HG03558 (cell line): ENCODE data around the gene AGBL3.

Source experiments
- ATAC-seq: cut with Tn5 transposase; IDR thresholded peaks from one replicate; pipeline ENCODE4 v1.9.1; 2021; ENCODE audit warnings: moderate number of reproducible peaks; ENCODE audit not compliant: unreplicated experiment; ENCODE audit errors: extremely low read depth

The AGBL3 gene

GRCh38 chr7:135128931-135129330 is 142.6 kb downstream of the AGBL3 start:
- no peak for ATAC-seq

GRCh38 chr7:135129579-135129978 is 143.3 kb downstream of the AGBL3 start:
- ATAC-seq = no peak

GRCh38 chr7:135143885-135144668 is 157.8 kb downstream of the AGBL3 start:
- ATAC-seq = no peak

- ATAC-seq = no peak
Measured at GRCh38 chr7:135147341-135147898, 161.1 kb downstream of the AGBL3 start.

GRCh38 chr7:135147899-135148721 is 161.8 kb downstream of the AGBL3 start, which contains the start of gene TMEM140:
Gene TMEM140, plus strand, starts transcription at chr7:135148072. Its CDS starts 16,370 bp downstream, at chr7:135164442.
- ATAC-seq = peak; percentile 44

- ATAC-seq = no peak
Measured at GRCh38 chr7:135150072-135150782, 163.9 kb downstream of the AGBL3 start.

GRCh38 chr7:135151132-135151531 is 164.8 kb downstream of the AGBL3 start:
- ATAC-seq = no peak

GRCh38 chr7:135151533-135151932 is 165.2 kb downstream of the AGBL3 start:
- ATAC-seq = no peak

- ATAC-seq = no peak
Measured at GRCh38 chr7:135152442-135152841, 166.1 kb downstream of the AGBL3 start.

GRCh38 chr7:135154734-135155133 is 168.4 kb downstream of the AGBL3 start:
- ATAC-seq = no peak

- no peak for ATAC-seq
Measured at GRCh38 chr7:135156290-135156689, 170.0 kb downstream of the AGBL3 start.

- ATAC-seq = no peak
Measured at GRCh38 chr7:135158141-135158655, 171.9 kb downstream of the AGBL3 start.

- no peak for ATAC-seq
Measured at GRCh38 chr7:135158874-135159273, 172.6 kb downstream of the AGBL3 start.

- no peak for ATAC-seq
Measured at GRCh38 chr7:135159359-135160085, 173.2 kb downstream of the AGBL3 start.

- ATAC-seq = no peak
Measured at GRCh38 chr7:135160098-135160857, 174.0 kb downstream of the AGBL3 start.

GRCh38 chr7:135160858-135161653 is 174.7 kb downstream of the AGBL3 start:
- ATAC-seq = no peak

- no peak for ATAC-seq
Measured at GRCh38 chr7:135161669-135162068, 175.4 kb downstream of the AGBL3 start.

GRCh38 chr7:135162382-135163001 is 176.2 kb downstream of the AGBL3 start:
- no peak for ATAC-seq
